Mesenteric fat pad (tissue), 1 donor: ENCODE measurements around the gene C12orf42. TPM values are rescaled to one million over a fixed set of nuclear protein-coding genes. Genes with fewer than 3 reads are reported as not detected.
"Not testable (repeated sequence)": the region's sequence is repeated elsewhere in the genome, so short reads cannot be mapped to it uniquely, and the experiment has no call there.

ENCODE experiments used
- DNase-seq: peaks from one replicate; pipeline ENCODE4 v3.0.0-alpha.2; 2020; ENCODE audit warnings: low spot score
- total RNA-seq: library from RNA; stranded (reverse); fragmentation: NEBNext Ultra II Directional; extraction: Animal tissue kit (Norgen Biotek cat#: 25700); gene quantifications from one replicate; pipeline ENCODE4 v1.2.1, GENCODE V29; 2021
- donor health status: DM: yes; HTN: yes; CAD: no.

Gene C12orf42
- total RNA-seq, 1 donor from 2014 or later: not detected

- not testable (repeated sequence) for DNase-seq
These were observed 70.1 kb downstream of the C12orf42 start for GRCh38 chr12:103425674-103426073.

GRCh38 chr12:103424849-103425586, 70.8 kb downstream of the C12orf42 start:
- not testable (repeated sequence) for DNase-seq

- DNase-seq: no peak
These were observed 72.3 kb downstream of the C12orf42 start for GRCh38 chr12:103423516-103423910.

GRCh38 chr12:103422746-103423515, 72.8 kb downstream of the C12orf42 start:
- DNase-seq: no peak

- no peak for DNase-seq
These were observed 73.4 kb downstream of the C12orf42 start for GRCh38 chr12:103422328-103422727.

- no peak for DNase-seq
These were observed 74.4 kb downstream of the C12orf42 start for GRCh38 chr12:103421402-103421801.

GRCh38 chr12:103415681-103416080, 80.1 kb downstream of the C12orf42 start:
- DNase-seq: no peak

- no peak for DNase-seq
These were observed 94.3 kb downstream of the C12orf42 start for GRCh38 chr12:103401421-103401820.

GRCh38 chr12:103399986-103400385, 95.8 kb downstream of the C12orf42 start:
- DNase-seq: no peak

- DNase-seq: no peak
These were observed 98.2 kb downstream of the C12orf42 start for GRCh38 chr12:103397536-103397935.

GRCh38 chr12:103392722-103393121, 103.0 kb downstream of the C12orf42 start:
- DNase-seq: no peak

- DNase-seq: no peak
These were observed 104.7 kb downstream of the C12orf42 start for GRCh38 chr12:103391103-103391502.

- DNase-seq: no peak
These were observed 108.4 kb downstream of the C12orf42 start for GRCh38 chr12:103387385-103387784.

GRCh38 chr12:103386451-103386850, 109.3 kb downstream of the C12orf42 start:
- DNase-seq: no peak

GRCh38 chr12:103382736-103383346, 112.9 kb downstream of the C12orf42 start:
- DNase-seq: no peak

GRCh38 chr12:103382119-103382518, 113.6 kb downstream of the C12orf42 start:
- no peak for DNase-seq

GRCh38 chr12:103379670-103380069, 116.1 kb downstream of the C12orf42 start:
- DNase-seq: no peak

GRCh38 chr12:103373088-103373523, 122.7 kb downstream of the C12orf42 start:
- DNase-seq: no peak

- DNase-seq: no peak
These were observed 125.8 kb downstream of the C12orf42 start for GRCh38 chr12:103369929-103370328.

GRCh38 chr12:103368167-103368566, 127.6 kb downstream of the C12orf42 start:
- DNase-seq: no peak

- DNase-seq: no peak
These were observed 141.4 kb downstream of the C12orf42 start for GRCh38 chr12:103354403-103354802.

GRCh38 chr12:103353913-103354312, 141.9 kb downstream of the C12orf42 start:
- no peak for DNase-seq
